ENCODE results near the gene SOX6. TPM values are rescaled to one million over a fixed set of nuclear protein-coding genes. Genes with fewer than 3 reads are reported as not detected.
"Not testable (repeated sequence)": the region's sequence is repeated elsewhere in the genome, so short reads cannot be mapped to it uniquely, and the experiment has no call there.

SOX6 gene
- total and polyA plus RNA-seq, 2 donors (not counting 3 experiments of a cell fraction or from before 2014, with no cell fraction given), result 0.14 to 3.7 TPM

DNA sequence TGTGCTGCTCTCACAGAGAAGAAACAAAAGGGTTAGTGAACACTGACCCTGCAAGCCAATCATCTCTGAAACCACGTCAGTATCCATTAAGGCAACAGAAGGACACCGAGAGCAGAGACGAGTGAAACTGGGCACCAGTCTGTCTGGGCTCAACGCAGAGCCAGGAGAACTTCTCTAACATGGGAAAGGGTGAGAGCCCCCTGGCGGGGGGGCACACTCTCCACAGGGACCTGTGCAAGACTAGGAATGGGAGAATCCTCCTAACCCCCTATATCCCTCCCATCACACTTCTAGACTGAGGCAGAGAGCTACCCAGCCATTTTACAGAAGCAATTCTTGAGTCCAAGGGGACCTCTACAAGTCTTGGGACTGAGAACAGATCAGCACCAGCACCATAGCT, 285.8 kb downstream of the SOX6 start:
- H3K9me3 ChIP-seq (replicated peaks; ENCODE audit: control insufficient read depth, insufficient read depth, low read length), result no peaks in the 10 kb centered on the region
- no peak overlapping the region for H3K9ac ChIP-seq (replicated peaks; ENCODE audit: extremely low read depth, insufficient read depth, low read length)
- H3K79me2 ChIP-seq (ENCODE audit: control insufficient read depth, insufficient read depth, low read length), result no peaks in the 10 kb centered on the region
- TF ChIP-seq FOS (IDR thresholded peaks at IDR 0.05; ENCODE audit: borderline replicate concordance, insufficient read depth, low read length) (no peak), MYC (IDR thresholded peaks at IDR 0.05; ENCODE audit: low read depth, low read length) (no peak), POLR2AphosphoS5 (IDR thresholded peaks at IDR 0.05; ENCODE audit: insufficient read depth, low read depth, low read length) (no peak), EZH2 (IDR thresholded peaks at IDR 0.05; ENCODE audit: borderline replicate concordance, low read depth, low read length, severe bottlenecking) (no peak), POLR2A (IDR thresholded peaks at IDR 0.05; ENCODE audit: low read depth, low read length) (no peak), GATA2 (IDR thresholded peaks at IDR 0.05; ENCODE audit: insufficient read depth, insufficient read length, low read depth, low read length) (no peak), JUN (IDR thresholded peaks at IDR 0.05; ENCODE audit: borderline replicate concordance, insufficient read depth, insufficient read length, low read depth) (no peak)
- TF ChIP-seq, protein P1, sequence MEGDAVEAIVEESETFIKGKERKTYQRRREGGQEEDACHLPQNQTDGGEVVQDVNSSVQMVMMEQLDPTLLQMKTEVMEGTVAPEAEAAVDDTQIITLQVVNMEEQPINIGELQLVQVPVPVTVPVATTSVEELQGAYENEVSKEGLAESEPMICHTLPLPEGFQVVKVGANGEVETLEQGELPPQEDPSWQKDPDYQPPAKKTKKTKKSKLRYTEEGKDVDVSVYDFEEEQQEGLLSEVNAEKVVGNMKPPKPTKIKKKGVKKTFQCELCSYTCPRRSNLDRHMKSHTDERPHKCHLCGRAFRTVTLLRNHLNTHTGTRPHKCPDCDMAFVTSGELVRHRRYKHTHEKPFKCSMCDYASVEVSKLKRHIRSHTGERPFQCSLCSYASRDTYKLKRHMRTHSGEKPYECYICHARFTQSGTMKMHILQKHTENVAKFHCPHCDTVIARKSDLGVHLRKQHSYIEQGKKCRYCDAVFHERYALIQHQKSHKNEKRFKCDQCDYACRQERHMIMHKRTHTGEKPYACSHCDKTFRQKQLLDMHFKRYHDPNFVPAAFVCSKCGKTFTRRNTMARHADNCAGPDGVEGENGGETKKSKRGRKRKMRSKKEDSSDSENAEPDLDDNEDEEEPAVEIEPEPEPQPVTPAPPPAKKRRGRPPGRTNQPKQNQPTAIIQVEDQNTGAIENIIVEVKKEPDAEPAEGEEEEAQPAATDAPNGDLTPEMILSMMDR (IDR thresholded peaks at IDR 0.05; ENCODE audit: extremely low read depth in 1 of 2, insufficient read depth in 1 of 2, low read depth in 1 of 2, low read length in 2 of 2), result no peak
- TF ChIP-seq, protein P2, sequence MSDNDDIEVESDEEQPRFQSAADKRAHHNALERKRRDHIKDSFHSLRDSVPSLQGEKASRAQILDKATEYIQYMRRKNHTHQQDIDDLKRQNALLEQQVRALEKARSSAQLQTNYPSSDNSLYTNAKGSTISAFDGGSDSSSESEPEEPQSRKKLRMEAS (IDR thresholded peaks at IDR 0.05; ENCODE audit: insufficient read depth, insufficient read length), result no peak
- H4K20me1 ChIP-seq (replicated peaks; ENCODE audit: control insufficient read depth, extremely low read depth, insufficient read depth, low read length), result no peaks in the 10 kb centered on the region
- no peaks in the 10 kb centered on the region for H3K4me1 ChIP-seq (ENCODE audit: control insufficient read depth, extremely low read depth, insufficient read depth, low read length)
- DNase-seq (ENCODE audit: low read depth, low spot score), result no peak
- no peaks in the 10 kb centered on the region for H3K27me3 ChIP-seq (ENCODE audit: control insufficient read depth in 2 of 2, insufficient read depth in 2 of 2, low read length in 2 of 2)
- dilution Hi-C loops (cut with MboI; ENCODE audit: extremely low pct_ligation_motif_present, low sequenced_read_pairs) (no loop called here), intact Hi-C loops (cut with micrococcal nuclease) (no loop called here)
- no peak overlapping the region for H2AFZ ChIP-seq (ENCODE audit: low read depth, low read length)
- no peak overlapping the region for H3K4me2 ChIP-seq (ENCODE audit: insufficient read depth, low read length)
- POLR2A ChIA-PET, result no interaction called here
- H3K36me3 ChIP-seq (ENCODE audit: control insufficient read depth in 2 of 2, extremely low read depth in 1 of 2, insufficient read depth in 2 of 2, low read length in 2 of 2), result no peaks in the 10 kb centered on the region
- no peak overlapping the region for H3K4me3 ChIP-seq (replicated peaks in 1 of 3; ENCODE audit: insufficient read depth in 1 of 3, low read depth in 1 of 3, low read length in 3 of 3)
- no TSS peak for BruUV-seq (replicated peaks)
- no peaks in the 10 kb centered on the region for H3K9me1 ChIP-seq (replicated peaks; ENCODE audit: control insufficient read depth, extremely low read depth, insufficient read depth, low read length)
- CTCF ChIA-PET, result interaction anchor here (1.4 kb wide), 1 partner anchor 11 kb away, joined by 3 read pairs; no protein-coding TSS in a partner anchor
- FAIRE-seq, result no peak
- no peak overlapping the region for H3K27ac ChIP-seq (ENCODE audit: insufficient read depth, low read depth, low read length)

DNA sequence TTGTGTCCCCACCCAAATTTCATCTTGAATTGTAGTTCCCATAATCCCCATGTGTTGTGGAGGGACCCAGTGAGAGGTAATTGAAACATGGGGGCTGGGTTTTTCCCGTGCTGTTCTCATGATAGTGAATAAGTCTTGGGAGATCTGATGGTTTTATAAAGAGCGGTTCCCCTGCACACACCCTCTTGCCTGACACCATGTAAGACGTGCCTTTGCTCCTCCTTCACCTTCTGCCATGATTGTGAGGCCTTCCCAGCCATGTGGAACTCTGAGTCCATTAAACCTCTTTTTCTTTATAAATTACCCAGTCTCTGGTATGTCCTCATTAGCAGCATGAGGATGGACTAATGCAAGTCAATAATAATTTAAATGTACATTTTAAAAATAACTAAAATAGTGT, 289.1 kb downstream of the SOX6 start:
- H3K27me3 ChIP-seq (ENCODE audit: control insufficient read depth in 2 of 2, insufficient read depth in 2 of 2, low read length in 2 of 2); H2AFZ ChIP-seq (ENCODE audit: low read depth, low read length); CTCF ChIA-PET; POLR2A ChIA-PET; H3K9ac ChIP-seq (replicated peaks; ENCODE audit: extremely low read depth, insufficient read depth, low read length); H3K9me3 ChIP-seq (replicated peaks; ENCODE audit: control insufficient read depth, insufficient read depth, low read length); H3K4me2 ChIP-seq (ENCODE audit: insufficient read depth, low read length); H3K36me3 ChIP-seq (ENCODE audit: control insufficient read depth in 2 of 2, extremely low read depth in 1 of 2, insufficient read depth in 2 of 2, low read length in 2 of 2); H3K27ac ChIP-seq (ENCODE audit: insufficient read depth, low read depth, low read length); H3K79me2 ChIP-seq (ENCODE audit: control insufficient read depth, insufficient read depth, low read length); intact Hi-C loops (cut with micrococcal nuclease); H3K9me1 ChIP-seq (replicated peaks; ENCODE audit: control insufficient read depth, extremely low read depth, insufficient read depth, low read length); DNase-seq (ENCODE audit: low read depth, low spot score); H3K4me3 ChIP-seq (replicated peaks in 1 of 3; ENCODE audit: insufficient read depth in 1 of 3, low read depth in 1 of 3, low read length in 3 of 3); H3K4me1 ChIP-seq (ENCODE audit: control insufficient read depth, extremely low read depth, insufficient read depth, low read length); H4K20me1 ChIP-seq (replicated peaks; ENCODE audit: control insufficient read depth, extremely low read depth, insufficient read depth, low read length); BruUV-seq (replicated peaks); dilution Hi-C loops (cut with MboI; ENCODE audit: extremely low pct_ligation_motif_present, low sequenced_read_pairs); FAIRE-seq: not testable (repeated sequence)
